Thyroid gland (tissue), 4 donors: ENCODE results near the gene RIMBP2. TPM values are rescaled to one million over a fixed set of nuclear protein-coding genes. Genes with fewer than 3 reads are reported as not detected.

ENCODE experiments used
- DNase-seq, 2 donors: peaks; one replicate each; pipeline ENCODE4 v3.0.0-alpha.2; 2019
- H3K27ac ChIP-seq, 3 donors: fragments of 200-600 bp; sonication (generic); 1 replicate in 2 of 3; 2 replicates in 1 of 3; pipeline ENCODE4 v1.5.1; 2016 to 2019; ENCODE audit warnings: mild to moderate bottlenecking in 1 of 3, moderate library complexity in 1 of 3
- H3K27me3 ChIP-seq: fragments of 200-600 bp; sonication (generic); one replicate; pipeline ENCODE4 v1.5.1; 2019
- H3K36me3 ChIP-seq, 2 donors: fragments of 200-600 bp; sonication (generic); one replicate each; pipeline ENCODE4 v1.5.1; 2016 to 2019
- H3K4me1 ChIP-seq, 2 donors: fragments of 200-600 bp; sonication (generic); one replicate each; pipeline ENCODE4 v1.5.1; 2017 to 2019
- H3K4me3 ChIP-seq, 3 donors: fragments of 200-600 bp; sonication (generic); replicated peaks in 1 of 3; 1 replicate in 2 of 3; 2 replicates in 1 of 3; pipeline ENCODE4 v1.5.1; 2016; ENCODE audit warnings: mild to moderate bottlenecking in 1 of 3
- H3K9me3 ChIP-seq: fragments of 200-600 bp; sonication (generic); one replicate; pipeline ENCODE4 v1.5.1; 2017
- POLR2A ChIP-seq, 2 donors: fragments of 450-650 bp; IDR thresholded peaks; one replicate each; pipeline ENCODE4 v1.6.1; 2017; ENCODE audit warnings: antibody characterized with exemption in 2 of 2, mild to moderate bottlenecking in 2 of 2, moderate library complexity in 1 of 2
- WGBS, 2 donors: methylation state at CpG; one replicate each; pipeline ENCODE4 v1.1.5; 2017; 5-methylcytosine and 5-hydroxymethylcytosine counted together
- intact Hi-C: fragments of 100-400 bp; cut with DNase I; formaldehyde crosslinking; loops from one replicate; pipeline ENCODE4 v1.15.1; 2023
- total RNA-seq, 4 donors: library from RNA; depleted of rRNA; stranded (reverse); fragments of >200 nt; gene quantifications; one replicate each; pipeline ENCODE4 v1.2.3, GENCODE V29; 2016
- TF ChIP-seq, protein P1 (sequence below), 6 experiments: fragments of 200-600 bp in 3 of 6; fragments of 450-650 bp in 3 of 6; sonication (generic) in 3 of 6; IDR thresholded peaks; one replicate each; pipeline ENCODE4 v1.5.1; 2016 to 2019; ENCODE audit warnings: antibody characterized with exemption in 6 of 6, mild to moderate bottlenecking in 2 of 6, inconsistent platforms in 1 of 6, moderate library complexity in 1 of 6

Gene RIMBP2
- total RNA-seq, 4 donors from 2014 or later, result 0.11 to 2.2 (median 0.63) TPM

DNA sequence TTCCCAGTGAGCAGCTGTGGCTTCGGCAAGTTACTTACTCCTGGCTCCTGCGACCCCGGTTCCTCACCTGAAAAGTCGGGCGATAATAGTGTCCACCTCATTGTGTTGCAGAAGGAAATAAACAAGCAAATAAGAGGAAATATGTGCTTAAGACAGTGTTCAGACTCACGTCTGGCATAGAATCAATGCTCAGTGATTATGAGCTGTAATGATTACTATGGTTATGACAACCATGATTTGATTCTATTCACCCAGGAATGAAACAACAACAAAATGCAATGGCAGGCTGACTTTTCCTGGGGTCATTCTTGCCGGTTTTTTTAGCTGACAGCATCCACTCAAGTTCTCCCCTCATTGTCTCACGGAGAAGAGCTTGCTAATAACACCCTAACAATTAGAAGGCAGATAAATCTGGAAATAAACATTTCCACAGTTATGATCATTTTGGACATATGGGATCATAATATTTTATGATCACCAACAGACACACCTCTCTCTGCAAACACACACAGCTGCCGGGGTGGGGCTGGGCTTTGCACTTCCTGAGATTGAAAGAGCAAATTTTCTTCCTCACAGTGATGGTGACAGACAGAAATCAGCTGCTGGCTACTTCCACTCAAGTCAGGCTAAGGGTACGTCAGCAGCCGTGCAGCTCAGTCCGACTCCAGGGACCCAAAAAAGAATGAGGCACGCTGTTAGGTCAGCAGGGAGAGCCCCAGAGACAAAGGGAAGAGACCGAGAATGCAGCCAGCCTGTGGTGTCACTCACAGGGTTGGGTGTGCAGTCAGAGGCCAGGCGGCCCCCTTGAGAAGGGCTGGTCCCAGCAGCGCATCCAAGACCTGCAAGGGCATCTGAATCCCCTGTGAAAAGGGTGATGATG, 158.0 kb downstream of the RIMBP2 start:
- TF ChIP-seq, protein P1, sequence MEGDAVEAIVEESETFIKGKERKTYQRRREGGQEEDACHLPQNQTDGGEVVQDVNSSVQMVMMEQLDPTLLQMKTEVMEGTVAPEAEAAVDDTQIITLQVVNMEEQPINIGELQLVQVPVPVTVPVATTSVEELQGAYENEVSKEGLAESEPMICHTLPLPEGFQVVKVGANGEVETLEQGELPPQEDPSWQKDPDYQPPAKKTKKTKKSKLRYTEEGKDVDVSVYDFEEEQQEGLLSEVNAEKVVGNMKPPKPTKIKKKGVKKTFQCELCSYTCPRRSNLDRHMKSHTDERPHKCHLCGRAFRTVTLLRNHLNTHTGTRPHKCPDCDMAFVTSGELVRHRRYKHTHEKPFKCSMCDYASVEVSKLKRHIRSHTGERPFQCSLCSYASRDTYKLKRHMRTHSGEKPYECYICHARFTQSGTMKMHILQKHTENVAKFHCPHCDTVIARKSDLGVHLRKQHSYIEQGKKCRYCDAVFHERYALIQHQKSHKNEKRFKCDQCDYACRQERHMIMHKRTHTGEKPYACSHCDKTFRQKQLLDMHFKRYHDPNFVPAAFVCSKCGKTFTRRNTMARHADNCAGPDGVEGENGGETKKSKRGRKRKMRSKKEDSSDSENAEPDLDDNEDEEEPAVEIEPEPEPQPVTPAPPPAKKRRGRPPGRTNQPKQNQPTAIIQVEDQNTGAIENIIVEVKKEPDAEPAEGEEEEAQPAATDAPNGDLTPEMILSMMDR (IDR thresholded peaks at IDR 0.05), result no peak
- no peak for TF ChIP-seq POLR2A (IDR thresholded peaks at IDR 0.05)
- H3K4me1 ChIP-seq, result no peaks in the 10 kb centered on the region
- H3K4me3 ChIP-seq, result no peak overlapping the region
- no peak overlapping the region for H3K27ac ChIP-seq
- no peaks in the 10 kb centered on the region for H3K27me3 ChIP-seq
- no peak for DNase-seq
- no peaks in the 10 kb centered on the region for H3K36me3 ChIP-seq
- intact Hi-C loops, result no loop called here
- no peaks in the 10 kb centered on the region for H3K9me3 ChIP-seq
- 73 to 75% methylated on average over 16 of the region's 16 CpGs for WGBS, 2 donors

DNA sequence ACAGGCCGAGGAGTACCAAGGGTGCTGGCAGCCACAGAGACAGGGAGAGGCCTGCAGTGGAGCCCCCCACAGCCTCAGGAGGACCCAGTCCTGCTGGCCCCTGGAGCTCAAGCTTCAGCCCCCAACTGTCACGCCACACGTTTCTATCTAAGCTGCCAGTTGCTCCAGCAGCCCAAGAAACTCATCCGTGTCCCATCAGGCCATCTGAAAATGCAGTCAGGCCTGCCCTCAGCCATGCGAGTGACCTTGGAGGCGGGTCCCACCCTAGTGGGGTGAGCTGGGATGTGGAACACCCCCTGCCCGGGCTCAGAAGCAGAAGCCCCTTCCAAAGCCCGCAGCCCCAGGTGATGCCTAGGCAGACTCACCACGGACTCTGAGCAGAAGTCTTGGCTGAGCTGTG, 158.9 kb downstream of the RIMBP2 start:
- Histone ChIP-seq H3K4me1 (no peaks in the 10 kb centered on the region), H3K36me3 (no peaks in the 10 kb centered on the region), H3K27ac (no peak overlapping the region), H3K9me3 (no peaks in the 10 kb centered on the region), H3K4me3 (no peak overlapping the region), H3K27me3 (no peaks in the 10 kb centered on the region)
- no peak for DNase-seq
- TF ChIP-seq, protein P1 (IDR thresholded peaks at IDR 0.05), result no peak
- TF ChIP-seq POLR2A (IDR thresholded peaks at IDR 0.05), result no peak
- WGBS, 2 donors, result 77 to 84% methylated on average over 3 to 9 of the region's 9 CpGs
- intact Hi-C loops, result no loop called here

GRCh38 chr12:130556486-130557055, 159.5 kb downstream of the RIMBP2 start:
- DNase-seq, result no peak
- no peaks in the 10 kb centered on the region for H3K9me3 ChIP-seq
- H3K4me3 ChIP-seq, result no peak overlapping the region
- 84 to 93% methylated on average over 8 of the region's 8 CpGs for WGBS, 2 donors
- no peak for TF ChIP-seq POLR2A (IDR thresholded peaks at IDR 0.05)
- TF ChIP-seq, protein P1 (IDR thresholded peaks at IDR 0.05), result no peak
- H3K4me1 ChIP-seq, result no peaks in the 10 kb centered on the region
- H3K36me3 ChIP-seq, result no peaks in the 10 kb centered on the region
- no peaks in the 10 kb centered on the region for H3K27me3 ChIP-seq
- intact Hi-C loops, result no loop called here
- no peak overlapping the region for H3K27ac ChIP-seq

DNA sequence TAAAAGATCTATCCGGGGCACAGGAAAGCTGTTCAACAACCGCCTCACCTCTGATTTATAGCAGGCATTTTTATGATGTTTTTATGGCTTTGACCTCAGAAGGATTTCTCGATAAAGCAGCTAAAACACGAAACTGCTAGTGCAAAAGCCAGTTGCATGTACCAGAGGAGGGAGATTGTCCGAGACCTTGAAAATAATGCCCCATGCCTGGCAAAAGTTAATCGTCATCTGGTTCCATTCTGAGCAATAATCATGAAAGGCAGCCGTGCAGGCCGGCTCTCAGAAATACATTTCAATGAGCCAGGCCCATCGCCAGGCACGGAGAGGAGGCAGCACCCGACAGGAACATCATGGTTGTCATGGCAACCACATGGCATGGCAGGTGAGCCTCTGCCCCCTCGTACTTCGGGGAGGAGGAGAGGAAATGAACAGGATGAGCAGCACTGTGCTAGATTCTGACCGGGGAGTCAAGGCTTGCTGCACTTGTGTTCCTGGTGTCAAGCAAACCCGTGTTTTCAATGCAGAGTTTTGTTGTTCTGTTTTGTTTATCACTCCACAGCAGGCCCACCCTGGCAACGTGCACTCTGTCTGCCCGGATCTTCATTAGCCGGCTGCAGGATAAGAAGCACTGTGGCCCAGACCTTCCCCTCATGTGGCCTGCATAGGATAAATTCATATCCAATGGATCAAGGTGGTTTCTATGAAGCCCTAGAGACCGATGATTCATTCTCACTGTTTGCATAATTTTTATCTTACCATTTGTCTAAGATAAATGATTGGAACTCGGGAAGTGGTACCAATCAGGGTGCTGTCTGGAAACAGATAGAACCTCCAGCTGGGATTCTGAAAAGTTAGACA, 160.2 kb downstream of the RIMBP2 start:
- H3K27me3 ChIP-seq, result no peaks in the 10 kb centered on the region
- no peak overlapping the region for H3K4me3 ChIP-seq
- no peak overlapping the region for H3K27ac ChIP-seq
- no peak for TF ChIP-seq POLR2A (IDR thresholded peaks at IDR 0.05)
- TF ChIP-seq, protein P1 (IDR thresholded peaks at IDR 0.05), result no peak
- intact Hi-C loops, result no loop called here
- no peak for DNase-seq
- no peaks in the 10 kb centered on the region for H3K36me3 ChIP-seq
- no peaks in the 10 kb centered on the region for H3K4me1 ChIP-seq
- no peaks in the 10 kb centered on the region for H3K9me3 ChIP-seq
- 67 to 72% methylated on average over 20 of the region's 20 CpGs for WGBS, 2 donors
